ENCODE results near the gene PMEL.
"Not testable (repeated sequence)": the region's sequence is repeated elsewhere in the genome, so short reads cannot be mapped to it uniquely, and the experiment has no call there.

Gene PMEL

GRCh38 chr12:55940065-55940732 lies 25.6 kb downstream of the PMEL start:
- DNase-seq: peak; percentile 64

DNA sequence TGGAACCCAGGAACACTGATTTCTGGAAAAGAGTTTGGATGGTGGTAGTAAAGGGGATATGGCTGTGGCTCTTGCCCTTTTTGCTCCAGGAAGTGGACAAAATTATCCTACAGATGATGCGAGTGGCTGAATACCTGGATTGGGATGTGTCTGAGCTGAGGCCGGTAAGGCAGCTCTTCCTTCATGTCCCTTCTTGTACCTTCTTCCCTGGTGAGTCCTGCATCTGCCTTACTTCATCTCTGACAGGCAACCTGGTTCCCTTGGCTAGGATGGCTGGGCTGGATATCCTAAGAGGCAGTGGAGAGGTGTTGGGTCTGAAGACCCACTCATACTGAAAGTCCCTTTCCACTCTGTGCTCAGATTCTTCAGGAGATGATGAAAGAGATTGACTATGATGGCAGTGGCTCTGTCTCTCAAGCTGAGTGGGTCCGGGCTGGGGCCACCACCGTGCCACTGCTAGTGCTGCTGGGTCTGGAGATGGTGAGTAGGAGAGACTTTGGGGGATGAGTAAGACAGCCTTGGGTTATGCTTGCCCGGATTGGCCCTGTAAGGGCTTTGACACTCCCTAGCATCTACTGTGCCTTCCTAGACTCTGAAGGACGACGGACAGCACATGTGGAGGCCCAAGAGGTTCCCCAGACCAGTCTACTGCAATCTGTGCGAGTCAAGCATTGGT lies 26.9 kb downstream of the PMEL start:
- DNase-seq: no peak

DNA sequence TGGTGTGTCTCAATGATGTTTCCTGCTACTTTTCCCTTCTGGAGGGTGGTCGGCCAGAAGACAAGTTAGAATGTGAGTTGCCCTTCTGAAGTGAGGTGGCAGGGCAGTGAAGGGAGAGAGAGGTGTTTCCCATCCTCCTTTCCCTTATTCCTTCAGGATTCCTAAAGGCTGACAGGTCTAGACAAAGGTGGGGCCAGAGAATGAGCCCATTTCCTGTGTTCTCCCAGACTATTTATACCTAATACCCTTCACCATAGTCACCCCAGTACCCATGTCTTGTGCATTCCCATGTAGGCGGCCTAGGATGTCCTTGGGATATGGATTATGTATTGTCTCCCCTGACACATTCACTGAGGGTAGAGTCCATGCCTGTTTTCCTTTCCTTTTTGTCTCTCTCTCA lies 27.9 kb downstream of the PMEL start:
- DNase-seq: no peak

- DNase-seq: no peak
Measured at GRCh38 chr12:55935738-55936151, 30.1 kb downstream of the PMEL start.

GRCh38 chr12:55934773-55935172 lies 31.1 kb downstream of the PMEL start:
- no peak for DNase-seq

- DNase-seq: no peak
Measured at GRCh38 chr12:55933799-55934742, 31.8 kb downstream of the PMEL start.

- no peak for DNase-seq
Measured at GRCh38 chr12:55933169-55933798, 32.6 kb downstream of the PMEL start.

- DNase-seq: no peak
Measured at GRCh38 chr12:55932551-55932910, 33.3 kb downstream of the PMEL start.

- DNase-seq: no peak
Measured at GRCh38 chr12:55931780-55932550, 33.9 kb downstream of the PMEL start.

GRCh38 chr12:55931317-55931779 lies 34.5 kb downstream of the PMEL start:
- DNase-seq: no peak

DNA sequence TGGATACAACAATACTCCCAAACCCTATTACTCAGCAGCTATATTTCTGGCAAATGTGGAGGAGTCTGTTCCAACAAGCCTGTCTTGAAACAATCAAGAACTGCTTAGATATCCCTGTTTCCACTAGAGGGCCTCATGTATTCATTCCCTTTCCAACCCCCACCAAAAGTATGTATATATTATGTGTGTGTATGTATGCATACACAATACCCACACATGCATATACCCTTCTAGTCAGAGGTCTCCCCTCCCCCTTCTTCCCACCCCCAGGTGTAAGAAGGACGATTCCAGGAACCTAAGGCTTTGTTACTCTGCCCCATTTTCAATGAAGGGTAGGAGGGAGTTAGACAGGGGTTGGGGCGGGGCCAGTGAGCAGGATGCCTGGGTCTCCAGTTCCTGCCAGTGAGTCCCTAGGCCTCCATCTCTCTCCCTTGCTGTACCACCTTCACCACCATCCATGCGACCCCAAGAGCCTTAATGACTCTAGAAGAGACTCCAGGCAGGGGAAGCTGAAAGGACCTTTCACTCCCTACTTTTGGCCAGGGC lies 35.0 kb downstream of the PMEL start, which contains the start of gene DGKA:
Gene DGKA (plus strand): TSS at position 392 of the 546 bp plus-strand sequence. CDS start 5,342 bp downstream, outside the sequence.
- DNase-seq: no peak

DNA sequence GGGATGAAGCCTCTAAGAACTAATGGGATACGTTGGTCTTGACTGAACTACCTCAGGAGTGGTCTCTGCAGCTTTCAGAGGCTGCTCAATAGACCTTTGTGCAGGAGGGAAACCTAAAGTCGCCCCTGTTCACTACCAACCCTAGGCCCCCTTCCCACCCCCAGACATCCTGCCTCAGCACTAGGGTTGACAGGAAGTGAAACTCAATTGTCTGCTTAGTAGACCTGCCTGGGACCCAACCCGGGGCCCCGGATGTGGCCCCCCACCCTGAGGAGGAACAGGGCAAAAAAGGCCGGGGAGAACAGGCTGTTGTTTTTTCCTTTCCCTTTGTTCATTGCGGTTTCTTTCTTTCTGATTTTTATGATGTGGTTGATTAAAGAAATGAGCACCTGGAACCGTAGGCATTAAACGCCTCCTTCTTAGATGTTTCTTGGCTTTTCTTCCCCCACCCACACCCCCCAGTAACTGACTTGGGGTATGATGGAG lies 36.5 kb downstream of the PMEL start:
- no peak for DNase-seq

- DNase-seq: peak; percentile 40
Measured at GRCh38 chr12:55927588-55928502, 38.0 kb downstream of the PMEL start, which contains the start of gene PYM1. PYM1 (minus strand) TSS chr12:55927894; CDS start chr12:55927761, 133 bp downstream.

GRCh38 chr12:55926738-55927587 lies 38.9 kb downstream of the PMEL start:
- DNase-seq: peak; percentile 80

DNA sequence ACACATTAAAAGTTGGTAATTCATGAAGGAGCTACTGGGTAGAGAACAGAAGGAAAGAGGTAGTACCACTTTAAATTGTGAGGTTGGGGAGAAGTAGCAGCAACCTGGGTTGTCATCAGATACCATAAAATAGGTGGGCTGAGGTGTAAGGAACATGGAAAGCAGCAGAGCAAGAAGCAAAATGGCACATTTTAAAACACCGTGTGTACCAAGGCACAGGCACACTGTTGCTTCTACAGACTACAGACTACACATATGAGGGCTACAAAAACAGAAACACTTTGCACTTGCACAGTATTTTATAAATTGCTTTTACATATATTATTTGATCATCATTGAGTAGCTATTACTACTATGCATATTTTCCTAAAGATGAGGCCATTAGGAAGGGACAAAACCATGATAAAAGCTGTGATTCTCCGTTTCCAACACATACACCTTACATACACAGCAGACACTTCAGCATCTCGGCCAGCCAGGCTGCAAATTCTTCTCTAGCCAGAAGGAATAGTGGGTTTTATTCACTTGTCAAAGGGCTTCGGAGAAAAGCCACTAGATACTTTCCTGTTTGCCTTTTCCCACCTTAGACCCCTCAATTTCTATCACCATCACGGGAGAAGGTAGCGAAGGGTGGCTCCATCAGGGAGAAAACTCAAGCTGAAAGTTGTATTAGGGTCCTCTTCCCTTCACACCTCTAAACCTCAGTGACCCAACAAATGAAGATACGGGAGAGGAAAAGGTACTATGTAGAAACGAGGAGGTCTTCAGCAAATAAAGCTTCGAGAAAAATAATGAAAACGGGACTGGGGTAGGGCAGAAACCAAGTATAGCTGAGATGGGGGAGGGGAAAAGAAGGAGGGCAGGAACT lies 39.7 kb downstream of the PMEL start:
- no peak for DNase-seq

GRCh38 chr12:55925371-55925770 lies 40.5 kb downstream of the PMEL start:
- DNase-seq: no peak

DNA sequence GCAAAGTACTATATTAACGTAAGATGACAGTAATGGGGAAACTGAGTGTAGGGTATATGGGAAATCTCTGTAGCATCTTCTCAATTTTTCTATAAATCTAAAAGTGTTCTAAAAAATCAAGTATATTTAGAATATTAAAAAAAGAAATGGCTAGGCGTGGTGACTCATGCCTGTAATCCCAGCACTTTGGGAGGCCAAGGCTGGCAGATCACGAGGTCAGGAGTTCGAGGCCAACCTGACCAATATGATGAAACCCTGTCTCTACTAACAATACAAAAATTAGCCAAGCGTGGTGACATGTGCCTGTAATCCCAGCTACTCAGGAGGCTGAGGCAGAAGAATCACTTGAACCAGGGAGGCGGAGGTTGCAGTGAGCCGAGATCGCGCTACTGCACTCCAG lies 42.2 kb downstream of the PMEL start:
- not testable (repeated sequence) for DNase-seq

- DNase-seq: no peak
Measured at GRCh38 chr12:55922126-55922525, 43.7 kb downstream of the PMEL start.

Data from NCI-H2107 (cell line).